Tibial artery (tissue), 4 donors: ENCODE measurements around the gene TCEAL9.

Experiments used
- DNase-seq, 2 donors: peaks; one replicate each; pipeline ENCODE4 v3.0.0-alpha.2; 2019
- H3K27ac ChIP-seq, 2 donors: fragments of 200-600 bp; sonication (generic) in 1 of 2; 1 replicate in 1 of 2; 2 replicates in 1 of 2; pipeline ENCODE4 v1.5.1; 2018 to 2019; ENCODE audit warnings: mild to moderate bottlenecking in 1 of 2
- H3K27me3 ChIP-seq, 2 donors: fragments of 200-600 bp; sonication (generic) in 1 of 2; one replicate each; pipeline versions ENCODE4 v1.5.1 to v1.6.0; 2016 to 2019
- H3K36me3 ChIP-seq, 3 donors: fragments of 200-600 bp; sonication (generic) in 2 of 3; one replicate each; pipeline ENCODE4 v1.5.1; 2016 to 2019; ENCODE audit warnings: mild to moderate bottlenecking in 2 of 3
- H3K4me1 ChIP-seq, 4 donors: fragments of 200-600 bp; sonication (generic) in 2 of 4; 1 replicate in 3 of 4; 2 replicates in 1 of 4; pipeline ENCODE4 v1.5.1; 2016 to 2019
- H3K4me3 ChIP-seq, 2 donors: fragments of 200-600 bp; sonication (generic) in 1 of 2; 1 replicate in 1 of 2; 2 replicates in 1 of 2; pipeline ENCODE4 v1.5.1; 2018 to 2019; ENCODE audit warnings: mild to moderate bottlenecking in 2 of 2
- H3K9me3 ChIP-seq, 3 donors: fragments of 200-600 bp; sonication (generic) in 1 of 3; one replicate each; pipeline ENCODE4 v1.5.1; 2016 to 2019
- CTCF ChIP-seq, 2 experiments: fragments of 200-600 bp in 1 of 2; fragments of 450-650 bp in 1 of 2; IDR thresholded peaks; one replicate each; pipeline ENCODE4 v1.5.1; 2017 to 2019; ENCODE audit warnings: antibody characterized with exemption in 2 of 2, mild to moderate bottlenecking in 1 of 2, moderate library complexity in 1 of 2
- intact Hi-C: fragments of 100-400 bp; cut with DNase I; formaldehyde crosslinking; loops from one replicate; pipeline ENCODE4 v1.15.0; 2023; ENCODE audit warnings: low total_unique reads

TCEAL9 gene

GRCh38 chrX:103356130-103356798 lies at the start of gene TCEAL9:
Gene TCEAL9 (plus strand): TSS chrX:103356506. CDS start chrX:103357685, 1,179 bp downstream.
- no peak for TF ChIP-seq CTCF (IDR thresholded peaks at IDR 0.05)
- peak; percentile 54 to 77 for DNase-seq
- no peaks in the 10 kb centered on the region for H3K4me1 ChIP-seq
- H3K9me3 ChIP-seq: no peaks in the 10 kb centered on the region
- H3K36me3 ChIP-seq: no peaks in the 10 kb centered on the region
- H3K27ac ChIP-seq: peak within 1 kb of the TSS; percentile 94
- H3K4me3 ChIP-seq: peak within 1 kb of the TSS; percentile 70 to 81
- H3K27me3 ChIP-seq: no peaks in the 10 kb centered on the region
- intact Hi-C loops: loop anchor here (10.0 kb wide), 1 partner anchor 49 kb away; no protein-coding TSS in a partner anchor

GRCh38 chrX:103309860-103310554 lies 46.3 kb upstream of the TCEAL9 start:
- Histone ChIP-seq H3K9me3 (no peaks in the 10 kb centered on the region), H3K27me3 (peaks cover 0 to 9% of the 10 kb centered on the region in 2 donors), H3K4me3 (peak overlapping the region; percentile 40 to 55), H3K27ac (no peak overlapping the region), H3K4me1 (peaks cover 0 to 8% (median 4%) of the 10 kb centered on the region in 4 donors), H3K36me3 (no peaks in the 10 kb centered on the region)
- no peak for TF ChIP-seq CTCF (IDR thresholded peaks at IDR 0.05)
- intact Hi-C loops: no loop called here
- DNase-seq: no peak

- Histone ChIP-seq H3K4me1 (peaks cover 0 to 8% (median 4%) of the 10 kb centered on the region in 4 donors), H3K27me3 (peaks cover 0 to 9% of the 10 kb centered on the region in 2 donors), H3K27ac (no peak within 1 kb of the TSS), H3K9me3 (no peaks in the 10 kb centered on the region), H3K4me3 (peak within 1 kb of the TSS; percentile 40 to 55), H3K36me3 (no peaks in the 10 kb centered on the region)
- TF ChIP-seq CTCF (IDR thresholded peaks at IDR 0.05): no peak
- DNase-seq: peak; percentile 29 to 66
- intact Hi-C loops: no loop called here
Measured at GRCh38 chrX:103310555-103311398, 45.5 kb upstream of the TCEAL9 start, which contains the start of gene BEX2. Gene BEX2 (minus strand): TSS chrX:103310990. CDS start chrX:103309976, 1,014 bp downstream.

- peaks cover 0 to 8% (median 4%) of the 10 kb centered on the region in 4 donors for H3K4me1 ChIP-seq
- intact Hi-C loops: no loop called here
- H3K27ac ChIP-seq: no peak overlapping the region
- no peak for DNase-seq
- H3K9me3 ChIP-seq: no peaks in the 10 kb centered on the region
- H3K36me3 ChIP-seq: no peaks in the 10 kb centered on the region
- TF ChIP-seq CTCF (IDR thresholded peaks at IDR 0.05): no peak
- no peak overlapping the region for H3K4me3 ChIP-seq
- H3K27me3 ChIP-seq: peaks cover 0 to 9% of the 10 kb centered on the region in 2 donors
Measured at GRCh38 chrX:103311399-103311780, 44.9 kb upstream of the TCEAL9 start.

- intact Hi-C loops: no loop called here
- Histone ChIP-seq H3K4me1 (no peaks in the 10 kb centered on the region), H3K27ac (no peak within 1 kb of the TSS), H3K4me3 (peak within 1 kb of the TSS; percentile 42 to 48), H3K27me3 (no peaks in the 10 kb centered on the region), H3K9me3 (no peaks in the 10 kb centered on the region), H3K36me3 (no peaks in the 10 kb centered on the region)
- DNase-seq: peak in 1 of 2 donors; percentile 64
- no peak for TF ChIP-seq CTCF (IDR thresholded peaks at IDR 0.05)
Measured at GRCh38 chrX:103329991-103330390, 26.3 kb upstream of the TCEAL9 start, which contains the start of gene TCEAL7. Gene TCEAL7 (plus strand): TSS chrX:103330239. CDS start chrX:103331404, 1,165 bp downstream.
